Fibroblast of lung (primary cell): ENCODE data around the gene CRYBG2.

Experiments
- EZH2 ChIP-seq: IDR thresholded peaks from 2 replicates; pipeline ENCODE4 v1.5.1; 2012; ENCODE audit warnings: low read length, control low read depth, mild to moderate bottlenecking; ENCODE audit errors: missing control alignments
- TF ChIP-seq, protein P1 (sequence below), 2 donors: IDR thresholded peaks in 1 of 2; conservative IDR thresholded peaks in 1 of 2; 1 replicate in 1 of 2; 2 replicates in 1 of 2; pipeline ENCODE4 v1.5.1; 2011 to 2012; ENCODE audit warnings: low read length in 2 of 2, control low read depth in 1 of 2, inconsistent platforms in 1 of 2, low read depth in 1 of 2, mild to moderate bottlenecking in 1 of 2

DNA sequence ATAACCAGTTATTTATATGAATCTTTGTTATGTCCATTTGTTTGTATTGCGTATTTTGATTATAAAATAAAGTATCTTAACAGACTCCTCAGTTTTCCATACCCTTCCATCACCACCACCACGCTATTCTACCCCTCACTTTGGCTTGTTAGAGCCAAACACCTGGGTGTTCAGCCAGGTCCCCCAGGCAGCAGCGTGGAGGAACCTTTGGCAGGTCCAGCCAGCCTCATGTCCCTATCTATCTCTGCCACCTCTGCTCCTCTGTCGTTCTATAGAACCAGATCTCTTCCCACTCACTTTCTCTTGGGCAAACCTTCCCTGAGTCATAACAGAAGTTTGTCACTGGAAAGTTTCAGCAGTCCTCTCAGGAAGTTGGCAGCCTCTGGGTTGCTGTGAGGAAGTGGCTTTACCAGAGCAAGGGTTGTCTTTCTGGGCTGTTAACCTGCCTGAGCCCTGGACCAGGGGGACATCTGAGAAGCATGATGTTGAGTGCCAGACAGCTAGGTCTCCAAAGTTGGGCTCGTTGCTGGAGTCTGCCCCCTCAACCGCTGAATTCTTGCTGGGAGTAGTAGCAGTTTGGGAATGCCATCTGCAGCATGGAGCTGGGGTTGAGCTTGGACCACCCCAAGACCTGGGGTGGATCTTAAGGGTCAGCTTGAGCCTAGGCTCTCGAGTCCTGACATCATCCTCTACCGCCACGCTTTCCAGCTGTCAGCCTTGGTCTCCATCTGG lies 75.0 kb downstream of the CRYBG2 start:
- TF ChIP-seq, protein P1, sequence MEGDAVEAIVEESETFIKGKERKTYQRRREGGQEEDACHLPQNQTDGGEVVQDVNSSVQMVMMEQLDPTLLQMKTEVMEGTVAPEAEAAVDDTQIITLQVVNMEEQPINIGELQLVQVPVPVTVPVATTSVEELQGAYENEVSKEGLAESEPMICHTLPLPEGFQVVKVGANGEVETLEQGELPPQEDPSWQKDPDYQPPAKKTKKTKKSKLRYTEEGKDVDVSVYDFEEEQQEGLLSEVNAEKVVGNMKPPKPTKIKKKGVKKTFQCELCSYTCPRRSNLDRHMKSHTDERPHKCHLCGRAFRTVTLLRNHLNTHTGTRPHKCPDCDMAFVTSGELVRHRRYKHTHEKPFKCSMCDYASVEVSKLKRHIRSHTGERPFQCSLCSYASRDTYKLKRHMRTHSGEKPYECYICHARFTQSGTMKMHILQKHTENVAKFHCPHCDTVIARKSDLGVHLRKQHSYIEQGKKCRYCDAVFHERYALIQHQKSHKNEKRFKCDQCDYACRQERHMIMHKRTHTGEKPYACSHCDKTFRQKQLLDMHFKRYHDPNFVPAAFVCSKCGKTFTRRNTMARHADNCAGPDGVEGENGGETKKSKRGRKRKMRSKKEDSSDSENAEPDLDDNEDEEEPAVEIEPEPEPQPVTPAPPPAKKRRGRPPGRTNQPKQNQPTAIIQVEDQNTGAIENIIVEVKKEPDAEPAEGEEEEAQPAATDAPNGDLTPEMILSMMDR (conservative IDR thresholded peaks at IDR 0.05 in 1 of 2, IDR thresholded peaks at IDR 0.05 in 1 of 2; ENCODE audit: low read depth in 1 of 2, low read length in 2 of 2): no peak
- no peak for TF ChIP-seq EZH2
